ENCODE measurements around the gene VTI1B.

GRCh38 chr14:67636361-67636919 is 38.0 kb downstream of the VTI1B start:
- TF ChIP-seq CTCF (IDR thresholded peaks at IDR 0.05) (no peak), POLR2A (IDR thresholded peaks at IDR 0.05) (no peak), EP300 (IDR thresholded peaks at IDR 0.05) (no peak), POLR2AphosphoS5 (IDR thresholded peaks at IDR 0.05) (no peak)
